Colonic mucosa (tissue), 4 donors: ENCODE results near the gene RIOX2. TPM values are rescaled to one million over a fixed set of nuclear protein-coding genes. Genes with fewer than 3 reads are reported as not detected.

Experiments used
- DNase-seq: peaks from one replicate; pipeline ENCODE4 v3.0.0-alpha.2; 2020
- H3K27ac ChIP-seq: fragments of 200-600 bp; one replicate; pipeline ENCODE4 v1.8.0; 2021
- H3K27me3 ChIP-seq: fragments of 200-600 bp; one replicate; pipeline ENCODE4 v1.8.0; 2021
- H3K36me3 ChIP-seq: fragments of 200-600 bp; one replicate; pipeline ENCODE4 v1.8.0; 2021
- H3K4me1 ChIP-seq: fragments of 200-600 bp; one replicate; pipeline ENCODE4 v1.8.0; 2021; ENCODE audit warnings: mild to moderate bottlenecking
- H3K4me3 ChIP-seq: fragments of 200-600 bp; one replicate; pipeline ENCODE4 v1.8.0; 2021
- H3K9ac ChIP-seq, 2 donors: one replicate each; pipeline ENCODE4 v1.7.0; 2013; ENCODE audit warnings: control low read depth in 2 of 2, low read depth in 2 of 2, low read length in 2 of 2
- H3K9me3 ChIP-seq: fragments of 200-600 bp; one replicate; pipeline ENCODE4 v1.8.0; 2021
- intact Hi-C: fragments of 100-400 bp; cut with DNase I; formaldehyde crosslinking; loops from one replicate; pipeline ENCODE4 v1.14.1; 2022
- total RNA-seq, 2 donors: library from RNA; stranded (reverse); fragmentation: NEBNext Ultra II Directional in 1 of 2; extraction: Animal tissue kit (Norgen Biotek cat#: 25700) in 1 of 2; gene quantifications; one replicate each; pipeline ENCODE4 v1.2.1, GENCODE V29; 2021
- TF ChIP-seq, protein P1 (sequence below): fragments of 200-600 bp; IDR thresholded peaks from one replicate; pipeline ENCODE4 v1.8.0; 2022; ENCODE audit warnings: antibody characterized with exemption, mild to moderate bottlenecking
- donor health status: healthy.
- donor health status: DM: no; HTN: no; CAD: no.
- donor health status: DM: no; HTN: no; CAD: no.

Gene RIOX2
- total RNA-seq, 2 donors from 2014 or later: 17.6 to 21.9 TPM

DNA sequence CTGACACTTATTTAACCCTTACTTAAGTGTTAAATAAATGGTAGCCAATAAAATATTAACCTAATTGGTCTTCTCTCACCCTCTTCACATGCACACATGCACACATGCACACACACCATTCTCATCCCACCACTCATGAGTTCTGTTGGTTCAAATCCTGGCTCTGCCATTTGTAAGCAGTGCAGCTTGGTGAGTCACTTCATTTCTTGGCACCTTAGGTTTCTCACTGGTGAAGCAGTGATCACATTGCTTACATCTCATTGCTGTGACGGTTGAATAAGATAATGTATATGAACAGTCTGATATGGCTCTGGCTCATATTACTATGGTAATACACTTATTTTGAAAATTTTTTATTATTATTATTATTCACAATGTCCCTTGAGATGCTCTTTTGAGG, 33.8 kb downstream of the RIOX2 start:
- intact Hi-C loops: loop anchor here (10.0 kb wide), 1 partner anchor 144 kb away; no protein-coding TSS in a partner anchor
- TF ChIP-seq, protein P1, sequence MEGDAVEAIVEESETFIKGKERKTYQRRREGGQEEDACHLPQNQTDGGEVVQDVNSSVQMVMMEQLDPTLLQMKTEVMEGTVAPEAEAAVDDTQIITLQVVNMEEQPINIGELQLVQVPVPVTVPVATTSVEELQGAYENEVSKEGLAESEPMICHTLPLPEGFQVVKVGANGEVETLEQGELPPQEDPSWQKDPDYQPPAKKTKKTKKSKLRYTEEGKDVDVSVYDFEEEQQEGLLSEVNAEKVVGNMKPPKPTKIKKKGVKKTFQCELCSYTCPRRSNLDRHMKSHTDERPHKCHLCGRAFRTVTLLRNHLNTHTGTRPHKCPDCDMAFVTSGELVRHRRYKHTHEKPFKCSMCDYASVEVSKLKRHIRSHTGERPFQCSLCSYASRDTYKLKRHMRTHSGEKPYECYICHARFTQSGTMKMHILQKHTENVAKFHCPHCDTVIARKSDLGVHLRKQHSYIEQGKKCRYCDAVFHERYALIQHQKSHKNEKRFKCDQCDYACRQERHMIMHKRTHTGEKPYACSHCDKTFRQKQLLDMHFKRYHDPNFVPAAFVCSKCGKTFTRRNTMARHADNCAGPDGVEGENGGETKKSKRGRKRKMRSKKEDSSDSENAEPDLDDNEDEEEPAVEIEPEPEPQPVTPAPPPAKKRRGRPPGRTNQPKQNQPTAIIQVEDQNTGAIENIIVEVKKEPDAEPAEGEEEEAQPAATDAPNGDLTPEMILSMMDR: no peak
- H3K36me3 ChIP-seq: no peaks in the 10 kb centered on the region

DNA sequence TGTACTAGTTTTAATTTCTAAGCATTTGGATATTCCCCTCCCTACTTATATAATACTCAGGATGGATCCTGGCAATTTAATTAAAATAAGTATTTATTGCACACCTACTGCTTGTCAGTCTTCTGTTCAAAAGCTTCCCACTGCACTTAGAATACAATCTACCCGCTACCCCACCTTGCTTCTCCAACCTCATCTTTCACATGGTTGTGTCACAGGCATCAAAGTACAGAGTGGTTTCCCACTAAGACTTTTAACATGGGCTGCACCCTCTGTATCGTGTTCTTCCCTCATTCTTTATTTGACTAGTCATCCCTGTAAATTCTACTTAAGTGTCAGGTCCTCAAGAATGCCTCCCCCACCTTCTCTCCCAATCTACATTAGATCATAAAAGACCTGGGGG, 35.0 kb downstream of the RIOX2 start:
- no peak overlapping the region for H3K4me3 ChIP-seq
- no peaks in the 10 kb centered on the region for H3K27me3 ChIP-seq
- TF ChIP-seq, protein P1: no peak
- no peaks in the 10 kb centered on the region for H3K4me1 ChIP-seq
- no peaks in the 10 kb centered on the region for H3K36me3 ChIP-seq
- no peak for DNase-seq
- H3K27ac ChIP-seq: no peak overlapping the region
- no peak overlapping the region for H3K9ac ChIP-seq
- intact Hi-C loops: loop anchor here (10.0 kb wide), 1 partner anchor 142 kb away; no protein-coding TSS in a partner anchor
- no peaks in the 10 kb centered on the region for H3K9me3 ChIP-seq

More for the DNA sequence above, 33.8 kb downstream of the RIOX2 start:
- no peak overlapping the region for H3K4me3 ChIP-seq
- no peaks in the 10 kb centered on the region for H3K9me3 ChIP-seq
- no peaks in the 10 kb centered on the region for H3K4me1 ChIP-seq
- H3K9ac ChIP-seq: no peak overlapping the region
- H3K27ac ChIP-seq: no peak overlapping the region
- DNase-seq: no peak
- no peaks in the 10 kb centered on the region for H3K27me3 ChIP-seq

DNA sequence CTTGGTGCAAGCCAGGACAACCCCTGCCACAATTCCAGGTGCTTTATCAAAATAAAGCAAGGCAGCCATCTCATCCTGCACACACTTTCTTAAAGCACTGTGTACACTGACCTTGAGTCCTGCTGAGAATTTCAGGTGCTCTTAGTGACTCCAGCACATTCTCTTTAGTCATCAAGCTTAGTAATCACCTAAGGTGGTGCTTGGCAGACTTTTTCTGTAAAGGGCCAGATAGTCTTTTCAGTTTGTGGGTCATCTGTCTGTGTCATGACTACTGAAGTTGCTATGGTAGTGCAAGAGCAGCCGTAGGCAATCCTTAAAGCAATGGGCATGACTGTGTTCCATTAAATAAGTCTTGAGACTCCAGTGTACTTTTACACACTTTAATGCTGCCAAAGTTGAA, 36.4 kb downstream of the RIOX2 start:
- Histone ChIP-seq H3K27ac (no peak overlapping the region), H3K4me1 (no peaks in the 10 kb centered on the region), H3K4me3 (no peak overlapping the region), H3K36me3 (no peaks in the 10 kb centered on the region), H3K9me3 (no peaks in the 10 kb centered on the region), H3K9ac (no peak overlapping the region), H3K27me3 (no peaks in the 10 kb centered on the region)
- intact Hi-C loops: loop anchor here (10.0 kb wide), 1 partner anchor 141 kb away; no protein-coding TSS in a partner anchor
- TF ChIP-seq, protein P1: no peak
- DNase-seq: no peak

DNA sequence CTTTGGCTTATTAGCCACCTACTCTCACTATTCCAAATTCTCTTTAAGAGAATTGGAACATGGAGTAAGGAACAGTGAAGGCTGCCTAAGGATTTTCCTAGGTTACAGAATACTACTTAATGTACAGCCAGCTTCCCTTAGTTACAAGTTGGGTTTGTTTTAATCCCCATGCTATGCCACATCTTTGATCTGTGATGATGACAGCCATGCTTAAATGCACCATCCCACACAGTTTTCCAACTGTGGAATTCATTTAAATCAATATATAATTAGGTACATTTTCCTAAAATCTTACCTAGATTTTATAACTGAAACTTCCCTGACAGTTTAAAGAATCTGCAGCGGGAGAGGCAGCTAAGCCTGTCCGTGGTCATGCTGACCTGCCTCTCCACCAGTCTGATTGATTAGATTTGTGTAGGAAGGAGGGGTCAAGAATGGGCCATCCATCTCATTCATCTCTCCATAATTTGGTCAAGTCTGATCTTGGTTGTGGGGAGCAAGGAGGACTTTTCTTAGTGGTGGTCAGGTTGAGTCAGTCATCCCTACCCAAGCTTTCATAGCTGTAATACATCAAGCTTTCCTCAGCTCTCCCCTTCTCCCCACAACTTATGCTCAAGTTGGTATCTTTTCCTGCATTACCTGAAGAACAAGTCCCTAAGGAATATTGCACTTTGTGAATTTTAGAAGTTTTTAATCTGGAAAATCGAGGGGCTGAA, 37.1 kb downstream of the RIOX2 start:
- intact Hi-C loops: loop anchor here (10.0 kb wide), 1 partner anchor 140 kb away; no protein-coding TSS in a partner anchor
- TF ChIP-seq, protein P1: no peak

DNA sequence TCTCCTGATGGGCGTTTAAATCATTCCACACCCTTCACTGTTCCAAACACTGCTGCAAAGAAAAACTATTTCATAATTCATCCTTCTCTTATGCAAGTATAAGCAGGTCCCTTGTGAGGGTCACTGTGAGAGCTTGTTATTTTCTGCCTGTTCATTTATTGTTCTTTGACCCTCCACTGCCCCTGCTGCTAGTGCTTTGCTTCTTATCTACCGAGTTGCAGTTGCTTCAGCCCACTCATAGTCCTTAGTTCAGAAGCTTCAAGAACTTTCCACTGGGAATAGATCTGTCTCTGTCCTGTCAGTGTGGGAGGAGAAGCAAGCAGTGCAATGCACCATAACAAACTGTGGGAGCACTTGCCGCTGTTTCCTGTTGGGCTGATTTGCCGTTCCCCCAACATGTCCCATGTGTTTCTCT, 39.8 kb downstream of the RIOX2 start:
- Histone ChIP-seq H3K4me1 (no peaks in the 10 kb centered on the region), H3K4me3 (no peak overlapping the region), H3K9me3 (no peaks in the 10 kb centered on the region), H3K27ac (no peak overlapping the region), H3K36me3 (no peaks in the 10 kb centered on the region), H3K9ac (no peak overlapping the region), H3K27me3 (no peaks in the 10 kb centered on the region)
- TF ChIP-seq, protein P1: no peak
- intact Hi-C loops: loop anchor here (10.0 kb wide), 1 partner anchor 138 kb away; no protein-coding TSS in a partner anchor
- no peak for DNase-seq

More for the DNA sequence above, 37.1 kb downstream of the RIOX2 start:
- H3K27me3 ChIP-seq: no peaks in the 10 kb centered on the region
- no peaks in the 10 kb centered on the region for H3K36me3 ChIP-seq
- H3K27ac ChIP-seq: no peak overlapping the region
- H3K9me3 ChIP-seq: no peaks in the 10 kb centered on the region
- H3K9ac ChIP-seq: no peak overlapping the region
- no peak for DNase-seq
- H3K4me1 ChIP-seq: no peaks in the 10 kb centered on the region
- no peak overlapping the region for H3K4me3 ChIP-seq
